WTC11 (cell line): Measurements from ENCODE around the gene PHOSPHO1. TPM values are rescaled to one million over a fixed set of nuclear protein-coding genes. Genes with fewer than 3 reads are reported as not detected.

ENCODE experiments used
- ATAC-seq: fragments of 200-7000 bp; cut with Tn5 transposase; 2 replicates; pipeline ENCODE4 v1.10.0; 2021; ENCODE audit warnings: mild to moderate bottlenecking, moderate library complexity
- CTCF ChIA-PET: fragments of 300-600 bp; sonication (Branson Sonifier 250); formaldehyde crosslinking; loops from one replicate; lab custom pipeline; 2021; ENCODE audit warnings: antibody characterized with exemption; lab: Charles Lee
- POLR2A ChIA-PET: fragments of 350-600 bp; sonication (Branson Sonifier 250); formaldehyde crosslinking; loops from one replicate; lab custom pipeline; 2021; ENCODE audit warnings: antibody characterized with exemption; lab: Charles Lee
- DNase-seq: peaks from one replicate; pipeline ENCODE4 v3.0.0; 2021; ENCODE audit warnings: low spot score
- H3K27ac Mint-ChIP-seq: 2 replicates; pipeline ENCODE4 v1.8.0; 2021; ENCODE audit warnings: mixed read lengths
- H3K27me3 Mint-ChIP-seq: 2 replicates; pipeline ENCODE4 v1.8.0; 2021; ENCODE audit warnings: low read depth, mild to moderate bottlenecking, moderate library complexity, mixed read lengths
- H3K36me3 Mint-ChIP-seq: 2 replicates; pipeline ENCODE4 v1.8.0; 2021; ENCODE audit warnings: mixed read lengths
- H3K4me1 Mint-ChIP-seq: 2 replicates; pipeline ENCODE4 v1.8.0; 2022; ENCODE audit warnings: mixed read lengths
- H3K4me3 Mint-ChIP-seq: 2 replicates; pipeline ENCODE4 v1.8.0; 2021; ENCODE audit warnings: mild to moderate bottlenecking, moderate library complexity, mixed read lengths
- H3K9me3 Mint-ChIP-seq: 2 replicates; pipeline ENCODE4 v1.8.0; 2021; ENCODE audit warnings: mixed read lengths
- AFF4 ChIP-seq: sonication (generic); formaldehyde crosslinking; IDR thresholded peaks from 2 replicates; pipeline ENCODE4 v1.8.1; 2023; ENCODE audit warnings: mild to moderate bottlenecking, missing genetic modification reagents, borderline replicate concordance
- E2F5 ChIP-seq: sonication (generic); formaldehyde crosslinking; IDR thresholded peaks from 2 replicates; pipeline ENCODE4 v1.8.1; 2022; ENCODE audit warnings: mild to moderate bottlenecking, moderate library complexity, missing genetic modification reagents
- ETV6 ChIP-seq: sonication (generic); formaldehyde crosslinking; IDR thresholded peaks from 2 replicates; pipeline ENCODE4 v1.8.1; 2022; ENCODE audit warnings: mild to moderate bottlenecking, missing genetic modification reagents
- JUN ChIP-seq: sonication (generic); formaldehyde crosslinking; IDR thresholded peaks from 2 replicates; pipeline ENCODE4 v1.8.0; 2023; ENCODE audit warnings: mild to moderate bottlenecking, missing genetic modification reagents
- MLX ChIP-seq: sonication (generic); formaldehyde crosslinking; IDR thresholded peaks from 2 replicates; pipeline ENCODE4 v1.8.1; 2023; ENCODE audit warnings: mild to moderate bottlenecking, missing genetic modification reagents, moderate library complexity
- SMAD4 ChIP-seq: sonication (generic); formaldehyde crosslinking; IDR thresholded peaks from 2 replicates; pipeline ENCODE4 v1.8.0; 2022; ENCODE audit warnings: mild to moderate bottlenecking, missing genetic modification reagents
- SOX15 ChIP-seq: fragments of 250-450 bp; sonication (Bioruptor Pico); IDR thresholded peaks from 2 replicates; pipeline ENCODE4 v1.9.0; 2021; ENCODE audit warnings: mild to moderate bottlenecking
- SP1 ChIP-seq: sonication (generic); formaldehyde crosslinking; conservative IDR thresholded peaks from 2 replicates; pipeline ENCODE4 v1.8.1; 2022; ENCODE audit warnings: missing genetic modification reagents
- ZNF232 ChIP-seq: sonication (generic); formaldehyde crosslinking; IDR thresholded peaks from 2 replicates; pipeline ENCODE4 v1.8.0; 2022; ENCODE audit warnings: mild to moderate bottlenecking, missing genetic modification reagents
- total RNA-seq: library from RNA; stranded (reverse); gene quantifications from 3 replicates; pipeline ENCODE4 v1.2.3, GENCODE V29; 2021
- TF ChIP-seq, protein P1 (sequence below): sonication (generic); formaldehyde crosslinking; IDR thresholded peaks from 2 replicates; pipeline ENCODE4 v1.8.0; 2023; ENCODE audit warnings: missing genetic modification reagents
- TF ChIP-seq, protein P2 (sequence below): sonication (generic); formaldehyde crosslinking; IDR thresholded peaks from 2 replicates; pipeline ENCODE4 v1.8.0; 2022; ENCODE audit warnings: mild to moderate bottlenecking, missing genetic modification reagents
- TF ChIP-seq, protein P3 (sequence below): sonication (generic); formaldehyde crosslinking; IDR thresholded peaks from 2 replicates; pipeline ENCODE4 v1.8.0; 2022; ENCODE audit warnings: missing genetic modification reagents
- TF ChIP-seq, protein P4 (sequence below): fragments of 250-450 bp; sonication (Bioruptor Pico); IDR thresholded peaks from 2 replicates; pipeline ENCODE4 v1.9.0; 2021; ENCODE audit warnings: moderate library complexity, mild to moderate bottlenecking, inconsistent platforms, borderline replicate concordance
- TF ChIP-seq, protein P5 (sequence below): sonication (generic); formaldehyde crosslinking; IDR thresholded peaks from 2 replicates; pipeline ENCODE4 v1.8.0; 2022; ENCODE audit warnings: mild to moderate bottlenecking, missing genetic modification reagents

The PHOSPHO1 gene
- total RNA-seq, 1 experiment from 2014 or later, result 0.81 TPM

DNA sequence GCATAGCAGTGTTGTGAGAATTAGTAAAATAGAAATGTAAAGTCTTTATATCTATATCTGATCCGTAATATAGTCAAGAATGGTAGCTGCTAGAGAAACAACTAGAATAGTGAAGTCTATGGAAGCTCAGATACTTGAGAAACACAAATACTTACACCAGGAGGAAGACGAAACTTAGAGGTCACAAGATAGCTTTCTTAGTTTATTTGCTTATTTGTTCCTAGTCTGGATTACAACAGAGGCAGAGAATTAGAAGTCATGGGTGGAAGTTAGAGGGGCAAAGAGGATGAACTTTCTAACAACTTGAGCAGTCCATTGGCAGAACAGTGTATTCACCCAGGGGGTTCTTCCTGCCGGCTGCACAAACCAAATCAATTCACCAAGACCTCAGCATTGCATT lies 34.1 kb downstream of the PHOSPHO1 start:
- no peak for DNase-seq
- TF ChIP-seq JUN (no peak), SOX15 (CRISPR knock-in tag) (no peak), ETV6 (CRISPR knock-in tag) (no peak), MLX (CRISPR knock-in tag) (no peak), AFF4 (CRISPR knock-in tag) (no peak), SP1 (no peak), E2F5 (no peak), SMAD4 (CRISPR knock-in tag) (no peak), ZNF232 (no peak)
- TF ChIP-seq, protein P1, sequence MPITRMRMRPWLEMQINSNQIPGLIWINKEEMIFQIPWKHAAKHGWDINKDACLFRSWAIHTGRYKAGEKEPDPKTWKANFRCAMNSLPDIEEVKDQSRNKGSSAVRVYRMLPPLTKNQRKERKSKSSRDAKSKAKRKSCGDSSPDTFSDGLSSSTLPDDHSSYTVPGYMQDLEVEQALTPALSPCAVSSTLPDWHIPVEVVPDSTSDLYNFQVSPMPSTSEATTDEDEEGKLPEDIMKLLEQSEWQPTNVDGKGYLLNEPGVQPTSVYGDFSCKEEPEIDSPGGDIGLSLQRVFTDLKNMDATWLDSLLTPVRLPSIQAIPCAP, result no peak
- TF ChIP-seq, protein P2, sequence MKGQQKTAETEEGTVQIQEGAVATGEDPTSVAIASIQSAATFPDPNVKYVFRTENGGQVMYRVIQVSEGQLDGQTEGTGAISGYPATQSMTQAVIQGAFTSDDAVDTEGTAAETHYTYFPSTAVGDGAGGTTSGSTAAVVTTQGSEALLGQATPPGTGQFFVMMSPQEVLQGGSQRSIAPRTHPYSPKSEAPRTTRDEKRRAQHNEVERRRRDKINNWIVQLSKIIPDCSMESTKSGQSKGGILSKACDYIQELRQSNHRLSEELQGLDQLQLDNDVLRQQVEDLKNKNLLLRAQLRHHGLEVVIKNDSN (CRISPR knock-in tag), result no peak
- TF ChIP-seq, protein P3, sequence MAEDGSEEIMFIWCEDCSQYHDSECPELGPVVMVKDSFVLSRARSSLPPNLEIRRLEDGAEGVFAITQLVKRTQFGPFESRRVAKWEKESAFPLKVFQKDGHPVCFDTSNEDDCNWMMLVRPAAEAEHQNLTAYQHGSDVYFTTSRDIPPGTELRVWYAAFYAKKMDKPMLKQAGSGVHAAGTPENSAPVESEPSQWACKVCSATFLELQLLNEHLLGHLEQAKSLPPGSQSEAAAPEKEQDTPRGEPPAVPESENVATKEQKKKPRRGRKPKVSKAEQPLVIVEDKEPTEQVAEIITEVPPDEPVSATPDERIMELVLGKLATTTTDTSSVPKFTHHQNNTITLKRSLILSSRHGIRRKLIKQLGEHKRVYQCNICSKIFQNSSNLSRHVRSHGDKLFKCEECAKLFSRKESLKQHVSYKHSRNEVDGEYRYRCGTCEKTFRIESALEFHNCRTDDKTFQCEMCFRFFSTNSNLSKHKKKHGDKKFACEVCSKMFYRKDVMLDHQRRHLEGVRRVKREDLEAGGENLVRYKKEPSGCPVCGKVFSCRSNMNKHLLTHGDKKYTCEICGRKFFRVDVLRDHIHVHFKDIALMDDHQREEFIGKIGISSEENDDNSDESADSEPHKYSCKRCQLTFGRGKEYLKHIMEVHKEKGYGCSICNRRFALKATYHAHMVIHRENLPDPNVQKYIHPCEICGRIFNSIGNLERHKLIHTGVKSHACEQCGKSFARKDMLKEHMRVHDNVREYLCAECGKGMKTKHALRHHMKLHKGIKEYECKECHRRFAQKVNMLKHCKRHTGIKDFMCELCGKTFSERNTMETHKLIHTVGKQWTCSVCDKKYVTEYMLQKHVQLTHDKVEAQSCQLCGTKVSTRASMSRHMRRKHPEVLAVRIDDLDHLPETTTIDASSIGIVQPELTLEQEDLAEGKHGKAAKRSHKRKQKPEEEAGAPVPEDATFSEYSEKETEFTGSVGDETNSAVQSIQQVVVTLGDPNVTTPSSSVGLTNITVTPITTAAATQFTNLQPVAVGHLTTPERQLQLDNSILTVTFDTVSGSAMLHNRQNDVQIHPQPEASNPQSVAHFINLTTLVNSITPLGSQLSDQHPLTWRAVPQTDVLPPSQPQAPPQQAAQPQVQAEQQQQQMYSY (CRISPR knock-in tag), result no peak
- TF ChIP-seq, protein P4, sequence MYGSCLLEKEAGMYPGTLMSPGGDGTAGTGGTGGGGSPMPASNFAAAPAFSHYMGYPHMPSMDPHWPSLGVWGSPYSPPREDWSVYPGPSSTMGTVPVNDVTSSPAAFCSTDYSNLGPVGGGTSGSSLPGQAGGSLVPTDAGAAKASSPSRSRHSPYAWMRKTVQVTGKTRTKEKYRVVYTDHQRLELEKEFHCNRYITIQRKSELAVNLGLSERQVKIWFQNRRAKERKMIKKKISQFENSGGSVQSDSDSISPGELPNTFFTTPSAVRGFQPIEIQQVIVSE (CRISPR knock-in tag), result no peak
- TF ChIP-seq, protein P5, sequence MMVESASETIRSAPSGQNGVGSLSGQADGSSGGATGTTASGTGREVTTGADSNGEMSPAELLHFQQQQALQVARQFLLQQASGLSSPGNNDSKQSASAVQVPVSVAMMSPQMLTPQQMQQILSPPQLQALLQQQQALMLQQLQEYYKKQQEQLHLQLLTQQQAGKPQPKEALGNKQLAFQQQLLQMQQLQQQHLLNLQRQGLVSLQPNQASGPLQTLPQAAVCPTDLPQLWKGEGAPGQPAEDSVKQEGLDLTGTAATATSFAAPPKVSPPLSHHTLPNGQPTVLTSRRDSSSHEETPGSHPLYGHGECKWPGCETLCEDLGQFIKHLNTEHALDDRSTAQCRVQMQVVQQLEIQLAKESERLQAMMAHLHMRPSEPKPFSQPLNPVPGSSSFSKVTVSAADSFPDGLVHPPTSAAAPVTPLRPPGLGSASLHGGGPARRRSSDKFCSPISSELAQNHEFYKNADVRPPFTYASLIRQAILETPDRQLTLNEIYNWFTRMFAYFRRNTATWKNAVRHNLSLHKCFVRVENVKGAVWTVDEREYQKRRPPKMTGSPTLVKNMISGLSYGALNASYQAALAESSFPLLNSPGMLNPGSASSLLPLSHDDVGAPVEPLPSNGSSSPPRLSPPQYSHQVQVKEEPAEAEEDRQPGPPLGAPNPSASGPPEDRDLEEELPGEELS (CRISPR knock-in tag), result no peak
- Mint-ChIP-seq H3K4me3 (no peak overlapping the region), H3K27me3 (no peaks in the 10 kb centered on the region; the same call in 1 of the 2 replicates), H3K27ac (no peak overlapping the region), H3K36me3 (no peaks in the 10 kb centered on the region), H3K9me3 (no peaks in the 10 kb centered on the region), H3K4me1 (peaks cover 10% of the 10 kb centered on the region)
- no peak for ATAC-seq
- ChIA-PET POLR2A (no interaction called here), CTCF (no interaction called here)
